Renal pelvis (tissue), 12 donors: ENCODE measurements around the gene ZFYVE28. TPM values are rescaled to one million over a fixed set of nuclear protein-coding genes. Genes with fewer than 3 reads are reported as not detected.
"Not testable (repeated sequence)": the region's sequence is repeated elsewhere in the genome, so short reads cannot be mapped to it uniquely, and the experiment has no call there.

Experiments used
- DNase-seq: peaks from one replicate; pipeline ENCODE4 v3.0.0-alpha.2; 2013
- long read RNA-seq, 16 experiments: transcript quantifications; one replicate each; lab custom pipeline, GENCODE V29; 2026
- polyA plus RNA-seq, 3 donors: library from polyadenylated mRNA; unstranded; fragments of 120-200 nt; gene quantifications; one replicate each; pipeline ENCODE4 v1.2.1, GENCODE V29; 2013; ENCODE audit not compliant: insufficient read length in 3 of 3

Gene ZFYVE28
- 1 to 10 TPM; 1.7 to 3.7 (median 3.2) TPM for polyA plus RNA-seq
- long read RNA-seq, donor 1, result 0 reads
- long read RNA-seq, donor 2, partial matches to known transcripts, result 0 of 1 reads
- long read RNA-seq, donor 2, other reads (novel, unspliced or antisense), result 0 of 1 reads
- long read RNA-seq, donor 3, result 0 reads
- long read RNA-seq, donor 4, result 0 reads
- long read RNA-seq, donor 5, result 0 reads
- long read RNA-seq, donor 6, partial matches to known transcripts, result 0 of 1 reads
- long read RNA-seq, donor 6, other reads (novel, unspliced or antisense), result 0 of 1 reads
- long read RNA-seq, donor 7, result 0 reads
- long read RNA-seq, donor 8, partial matches to known transcripts, result 0 of 1 reads
- long read RNA-seq, donor 8, other reads (novel, unspliced or antisense), result 0 of 1 reads
- long read RNA-seq, donor 9, result 0 reads
- long read RNA-seq, donor 10, partial matches to known transcripts, result 0 of 1 reads
- long read RNA-seq, donor 10, other reads (novel, unspliced or antisense), result 0 of 1 reads
- long read RNA-seq, donor 11, result 0 reads
- long read RNA-seq, donor 12, result 0 reads
- long read RNA-seq, donor 13, partial matches to known transcripts, result 0 of 1 reads
- long read RNA-seq, donor 13, other reads (novel, unspliced or antisense), result 0 of 1 reads
- long read RNA-seq, donor 14, result 0 reads
- long read RNA-seq, donor 15, result 0 reads
- long read RNA-seq, donor 16, result 0 reads

- DNase-seq, result no peak
Observed at GRCh38 chr4:2417765-2418649, at the start of gene ZFYVE28. TSS of gene ZFYVE28 (minus strand) at chr4:2418645. CDS start at chr4:2418323, 322 bp downstream.

- DNase-seq, result not testable (repeated sequence)
Observed at GRCh38 chr4:2465544-2465943, 47.1 kb upstream of the ZFYVE28 start.

GRCh38 chr4:2465032-2465431 lies 46.6 kb upstream of the ZFYVE28 start:
- no peak for DNase-seq

- DNase-seq, result no peak
Observed at GRCh38 chr4:2462992-2463762, 44.7 kb upstream of the ZFYVE28 start.

GRCh38 chr4:2462218-2462991 lies 44.0 kb upstream of the ZFYVE28 start:
- DNase-seq, result peak; percentile 68

GRCh38 chr4:2461246-2461960 lies 43.0 kb upstream of the ZFYVE28 start:
- DNase-seq, result no peak

GRCh38 chr4:2459589-2460349 lies 41.3 kb upstream of the ZFYVE28 start:
- DNase-seq, result no peak

GRCh38 chr4:2458546-2459491 lies 40.4 kb upstream of the ZFYVE28 start:
- DNase-seq, result no peak

GRCh38 chr4:2457481-2458295 lies 39.2 kb upstream of the ZFYVE28 start:
- DNase-seq, result no peak

GRCh38 chr4:2451821-2452785 lies 33.7 kb upstream of the ZFYVE28 start:
- no peak for DNase-seq

- no peak for DNase-seq
Observed at GRCh38 chr4:2451036-2451520, 32.6 kb upstream of the ZFYVE28 start.

- DNase-seq, result no peak
Observed at GRCh38 chr4:2450394-2451035, 32.1 kb upstream of the ZFYVE28 start.

GRCh38 chr4:2449511-2450392 lies 31.3 kb upstream of the ZFYVE28 start:
- DNase-seq, result no peak

- DNase-seq, result no peak
Observed at GRCh38 chr4:2449051-2449450, 30.6 kb upstream of the ZFYVE28 start.
